ENCODE data around the gene SDCBP2.

GRCh38 chr20:1267809-1268374 is 61.0 kb downstream of the SDCBP2 start:
- no peak for TF ChIP-seq CTCF (IDR thresholded peaks at IDR 0.05)
- TF ChIP-seq POLR2AphosphoS5 (IDR thresholded peaks at IDR 0.05) = no peak
- TF ChIP-seq POLR2A (IDR thresholded peaks at IDR 0.05) = no peak
